ENCODE data around the gene MT1B. TPM values are rescaled to one million over a fixed set of nuclear protein-coding genes. Genes with fewer than 3 reads are reported as not detected.

Gene MT1B
- total RNA-seq, 1 donor: not detected

DNA sequence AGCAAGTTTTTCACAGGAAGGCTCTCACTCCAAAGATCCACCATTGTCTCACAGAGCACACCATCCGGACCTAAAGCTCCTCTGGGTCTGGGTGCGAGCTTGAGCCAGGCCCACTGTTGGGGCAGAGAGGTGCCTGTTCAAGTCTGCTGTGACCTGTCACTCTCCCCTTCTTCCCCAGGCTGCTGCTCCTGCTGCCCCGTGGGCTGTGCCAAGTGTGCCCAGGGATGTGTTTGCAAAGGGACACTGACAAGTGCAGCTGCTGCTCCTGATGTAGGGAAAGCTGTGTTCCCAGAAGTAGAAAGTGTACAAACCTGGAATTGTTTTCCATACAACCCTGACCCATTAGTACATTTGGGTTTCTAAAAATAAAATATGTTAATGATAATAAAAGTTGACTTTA, 25.8 kb downstream of the MT1B start:
- TF ChIP-seq, protein P1, sequence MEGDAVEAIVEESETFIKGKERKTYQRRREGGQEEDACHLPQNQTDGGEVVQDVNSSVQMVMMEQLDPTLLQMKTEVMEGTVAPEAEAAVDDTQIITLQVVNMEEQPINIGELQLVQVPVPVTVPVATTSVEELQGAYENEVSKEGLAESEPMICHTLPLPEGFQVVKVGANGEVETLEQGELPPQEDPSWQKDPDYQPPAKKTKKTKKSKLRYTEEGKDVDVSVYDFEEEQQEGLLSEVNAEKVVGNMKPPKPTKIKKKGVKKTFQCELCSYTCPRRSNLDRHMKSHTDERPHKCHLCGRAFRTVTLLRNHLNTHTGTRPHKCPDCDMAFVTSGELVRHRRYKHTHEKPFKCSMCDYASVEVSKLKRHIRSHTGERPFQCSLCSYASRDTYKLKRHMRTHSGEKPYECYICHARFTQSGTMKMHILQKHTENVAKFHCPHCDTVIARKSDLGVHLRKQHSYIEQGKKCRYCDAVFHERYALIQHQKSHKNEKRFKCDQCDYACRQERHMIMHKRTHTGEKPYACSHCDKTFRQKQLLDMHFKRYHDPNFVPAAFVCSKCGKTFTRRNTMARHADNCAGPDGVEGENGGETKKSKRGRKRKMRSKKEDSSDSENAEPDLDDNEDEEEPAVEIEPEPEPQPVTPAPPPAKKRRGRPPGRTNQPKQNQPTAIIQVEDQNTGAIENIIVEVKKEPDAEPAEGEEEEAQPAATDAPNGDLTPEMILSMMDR (IDR thresholded peaks at IDR 0.05; ENCODE audit: extremely low read depth, low read depth, low read length): no peak
- Histone ChIP-seq H2AFZ (ENCODE audit: low read length) (no peak overlapping the region), H3K27ac (ENCODE audit: low read depth, low read length) (no peak overlapping the region), H3K4me3 (ENCODE audit: insufficient read depth, low read length) (no peak overlapping the region), H3K27me3 (ENCODE audit: insufficient read depth, low read length) (peaks cover 17% of the 10 kb centered on the region), H3K4me1 (ENCODE audit: insufficient read depth, low read length) (peaks cover 1% of the 10 kb centered on the region), H3K4me2 (ENCODE audit: insufficient read depth, low read length) (no peak overlapping the region), H3K36me3 (ENCODE audit: insufficient read depth, low read length) (no peaks in the 10 kb centered on the region), H3K79me2 (ENCODE audit: insufficient read depth, low read length) (no peaks in the 10 kb centered on the region), H4K20me1 (ENCODE audit: insufficient read depth, low read length) (no peaks in the 10 kb centered on the region), H3K9me3 (ENCODE audit: low read depth, low read length) (no peaks in the 10 kb centered on the region)
- DNase-seq (ENCODE audit: insufficient read length, low spot score, missing footprints): no peak

DNA sequence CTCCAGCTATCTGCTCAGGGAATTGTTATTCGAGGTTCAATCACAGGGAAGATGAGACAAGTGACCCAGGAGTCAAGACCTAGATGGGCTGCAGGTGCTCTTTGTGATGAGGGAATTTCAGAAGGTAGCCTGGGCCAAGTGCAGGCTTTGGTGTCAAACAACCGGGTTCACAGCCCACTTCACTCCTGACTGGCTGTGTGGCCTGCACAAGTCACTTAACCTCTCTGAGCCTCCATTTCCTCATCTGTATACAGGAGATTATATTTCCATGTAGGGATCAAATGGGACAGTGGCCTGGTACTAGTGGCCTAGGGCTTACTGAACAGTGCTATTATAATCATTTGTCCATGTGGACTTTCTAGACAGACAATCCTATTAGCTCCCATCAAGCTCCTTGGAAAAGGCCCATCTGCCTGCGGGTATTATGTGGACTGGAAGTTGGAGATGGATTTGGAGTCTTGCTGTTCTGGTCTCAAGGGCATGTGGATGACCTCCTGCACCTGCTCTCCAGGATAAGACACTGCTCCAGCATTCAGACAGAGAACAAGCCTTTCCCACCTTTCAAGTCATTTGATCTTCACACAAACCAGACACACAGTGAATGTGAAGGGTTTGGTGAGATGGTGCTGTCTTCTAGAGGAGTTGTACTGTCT, 27.5 kb downstream of the MT1B start:
- TF ChIP-seq, protein P1 (IDR thresholded peaks at IDR 0.05; ENCODE audit: extremely low read depth, low read depth, low read length): no peak
- H3K36me3 ChIP-seq (ENCODE audit: insufficient read depth, low read length): no peaks in the 10 kb centered on the region

DNA sequence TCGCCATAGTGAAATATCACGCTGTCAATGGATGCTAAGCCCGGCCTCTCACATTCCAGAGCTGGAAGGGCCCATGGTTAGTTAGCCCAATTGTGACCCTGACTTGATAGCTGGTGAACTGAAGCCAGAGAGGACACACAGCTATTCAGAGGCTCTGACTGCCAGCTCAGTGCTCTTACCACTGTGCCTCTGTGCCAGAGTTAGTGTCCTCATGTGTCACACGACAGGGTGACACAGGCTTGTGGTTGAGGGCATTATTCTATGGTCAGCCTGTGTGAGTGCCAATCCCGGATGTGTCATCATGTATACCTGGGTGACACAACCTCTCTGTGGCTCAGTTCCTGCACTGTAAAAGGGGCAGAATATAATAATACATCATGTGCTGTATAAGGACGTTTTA, 28.1 kb downstream of the MT1B start:
- Histone ChIP-seq H3K4me1 (ENCODE audit: insufficient read depth, low read length) (peaks cover 14% of the 10 kb centered on the region), H3K4me3 (ENCODE audit: insufficient read depth, low read length) (no peak overlapping the region), H3K27ac (ENCODE audit: low read depth, low read length) (no peak overlapping the region), H3K79me2 (ENCODE audit: insufficient read depth, low read length) (no peaks in the 10 kb centered on the region), H4K20me1 (ENCODE audit: insufficient read depth, low read length) (no peaks in the 10 kb centered on the region), H2AFZ (ENCODE audit: low read length) (no peak overlapping the region), H3K4me2 (ENCODE audit: insufficient read depth, low read length) (no peak overlapping the region), H3K27me3 (ENCODE audit: insufficient read depth, low read length) (peaks cover 17% of the 10 kb centered on the region), H3K9me3 (ENCODE audit: low read depth, low read length) (no peaks in the 10 kb centered on the region), H3K36me3 (ENCODE audit: insufficient read depth, low read length) (no peaks in the 10 kb centered on the region)
- TF ChIP-seq, protein P1 (IDR thresholded peaks at IDR 0.05; ENCODE audit: extremely low read depth, low read depth, low read length): no peak
- no peak for DNase-seq (ENCODE audit: insufficient read length, low spot score, missing footprints)

More for the DNA sequence above, 27.5 kb downstream of the MT1B start:
- H3K9me3 ChIP-seq (ENCODE audit: low read depth, low read length): no peaks in the 10 kb centered on the region
- no peaks in the 10 kb centered on the region for H3K79me2 ChIP-seq (ENCODE audit: insufficient read depth, low read length)
- H3K27ac ChIP-seq (ENCODE audit: low read depth, low read length): no peak overlapping the region
- peaks cover 14% of the 10 kb centered on the region for H3K4me1 ChIP-seq (ENCODE audit: insufficient read depth, low read length)
- DNase-seq (ENCODE audit: insufficient read length, low spot score, missing footprints): no peak
- H3K4me3 ChIP-seq (ENCODE audit: insufficient read depth, low read length): no peak overlapping the region
- peaks cover 17% of the 10 kb centered on the region for H3K27me3 ChIP-seq (ENCODE audit: insufficient read depth, low read length)
- no peaks in the 10 kb centered on the region for H4K20me1 ChIP-seq (ENCODE audit: insufficient read depth, low read length)
- H3K4me2 ChIP-seq (ENCODE audit: insufficient read depth, low read length): no peak overlapping the region
- no peak overlapping the region for H2AFZ ChIP-seq (ENCODE audit: low read length)

DNA sequence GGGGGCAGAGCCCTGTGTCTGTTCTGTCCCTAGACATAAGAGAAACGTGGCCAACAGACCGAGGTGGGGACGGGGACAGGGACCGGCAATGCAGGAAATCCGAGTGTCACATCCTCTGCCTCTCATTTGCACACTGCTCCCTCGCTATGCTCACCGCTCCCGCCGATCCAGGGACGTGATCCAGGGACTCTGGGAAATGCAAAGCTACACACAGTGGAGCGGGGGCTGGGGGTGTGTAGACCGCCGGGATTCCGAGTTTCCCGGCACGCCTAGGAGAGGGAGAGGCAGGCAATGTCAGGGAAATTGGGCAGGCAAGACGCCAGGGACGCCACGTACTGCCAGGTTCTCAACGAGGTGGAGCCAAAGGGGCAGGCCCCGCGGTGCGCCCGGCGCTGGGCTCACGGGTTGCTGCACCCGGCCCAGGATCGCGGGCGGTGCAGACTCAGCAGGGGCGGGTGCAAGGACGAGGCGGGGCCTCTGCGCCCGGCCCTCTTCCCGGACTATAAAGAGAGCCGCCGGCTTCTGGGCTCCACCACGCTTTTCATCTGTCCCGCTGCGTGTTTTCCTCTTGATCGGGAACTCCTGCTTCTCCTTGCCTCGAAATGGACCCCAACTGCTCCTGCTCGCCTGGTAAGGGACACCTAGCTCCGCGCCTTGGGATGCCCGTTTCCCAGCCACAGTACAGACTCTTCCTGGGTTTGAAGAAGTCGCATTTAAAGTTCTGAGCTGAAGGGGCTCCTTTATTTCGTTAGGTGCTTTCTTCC, 30.4 kb downstream of the MT1B start, which contains the start of gene MT1X:
MT1X (plus strand) TSS at position 532 of the 764 bp plus-strand sequence; CDS start at position 603, 71 bp downstream.
- TF ChIP-seq, protein P1 (IDR thresholded peaks at IDR 0.05; ENCODE audit: extremely low read depth, low read depth, low read length): no peak

More for the DNA sequence above, 30.4 kb downstream of the MT1B start, which contains the start of gene MT1X:
- Histone ChIP-seq H3K9me3 (ENCODE audit: low read depth, low read length) (no peaks in the 10 kb centered on the region), H3K79me2 (ENCODE audit: insufficient read depth, low read length) (no peaks in the 10 kb centered on the region), H4K20me1 (ENCODE audit: insufficient read depth, low read length) (no peaks in the 10 kb centered on the region), H3K27me3 (ENCODE audit: insufficient read depth, low read length) (peaks cover under 1% of the 10 kb centered on the region), H3K36me3 (ENCODE audit: insufficient read depth, low read length) (no peaks in the 10 kb centered on the region), H3K27ac (ENCODE audit: low read depth, low read length) (peak within 1 kb of the TSS; percentile 83), H2AFZ (ENCODE audit: low read length) (peak within 1 kb of the TSS; percentile 99), H3K4me3 (ENCODE audit: insufficient read depth, low read length) (peak within 1 kb of the TSS; percentile 85), H3K4me1 (ENCODE audit: insufficient read depth, low read length) (peaks cover 14% of the 10 kb centered on the region), H3K4me2 (ENCODE audit: insufficient read depth, low read length) (peak within 1 kb of the TSS; percentile 100)
- DNase-seq (ENCODE audit: insufficient read length, low spot score, missing footprints): peak; percentile 96
